SK-N-SH (cell line): ENCODE data around the gene NOD2. TPM values are rescaled to one million over a fixed set of nuclear protein-coding genes. Genes with fewer than 3 reads are reported as not detected.

Experiments used
- CTCF ChIA-PET: fragments of 300-600, 350-600 bp; formaldehyde crosslinking; extraction: SDS; loops from one replicate; lab custom pipeline; 2021; lab: Yijun Ruan, JAX
- POLR2A ChIA-PET: fragments of 350-600 bp; sonication (Branson Sonifier 250); formaldehyde crosslinking; extraction: SDS; loops from one replicate; lab custom pipeline; 2020; ENCODE audit warnings: antibody characterized with exemption, inconsistent platforms; lab: Yijun Ruan, JAX
- DNase-seq: peaks from one replicate; pipeline ENCODE4 v3.0.0; 2012
- H2AFZ ChIP-seq: fragments of 200-600 bp; sonication (generic); 2 replicates; pipeline ENCODE4 v1.8.1; 2016; ENCODE audit warnings: antibody characterized with exemption, mild to moderate bottlenecking, low read depth
- H3F3A ChIP-seq: fragments of 200-600 bp; sonication (generic); replicated peaks from 2 replicates; pipeline ENCODE3; 2016; ENCODE audit warnings: antibody characterized with exemption, mild to moderate bottlenecking; ENCODE audit not compliant: insufficient read depth
- H3K27ac ChIP-seq, 2 experiments: fragments of 200-500 bp in 1 of 2; fragments of 200-600 bp in 1 of 2; sonication (Bioruptor generic) in 1 of 2; sonication (generic), shearing (Covaris generic) in 1 of 2; 2 replicates each; pipeline versions ENCODE4 v1.5.1 to v1.6.1; 2014 to 2016; ENCODE audit warnings: low read depth in 2 of 2, inconsistent platforms in 1 of 2, low read length in 1 of 2, mild to moderate bottlenecking in 1 of 2, mixed read lengths in 1 of 2
- H3K27me3 ChIP-seq: fragments of 200-600 bp; sonication (generic), shearing (Covaris generic); 2 replicates; pipeline ENCODE4 v1.6.1; 2016; ENCODE audit warnings: mixed run types; ENCODE audit not compliant: insufficient read depth
- H3K36me3 ChIP-seq, 2 experiments: fragments of 200-500 bp in 1 of 2; fragments of 200-600 bp in 1 of 2; sonication (Bioruptor generic) in 1 of 2; sonication (generic) in 1 of 2; replicated peaks in 1 of 2; 2 replicates each; pipeline versions ENCODE3 to v1.5.1; 2014 to 2016; ENCODE audit warnings: low read length in 1 of 2, mild to moderate bottlenecking in 1 of 2; ENCODE audit not compliant: insufficient read depth in 2 of 2, control insufficient read depth in 1 of 2
- H3K4me1 ChIP-seq, 2 experiments: fragments of 200-500 bp in 1 of 2; fragments of 200-600 bp in 1 of 2; sonication (Bioruptor generic) in 1 of 2; sonication (generic), shearing (Covaris generic) in 1 of 2; 2 replicates each; pipeline versions ENCODE4 v1.5.1 to v1.6.1; 2014 to 2016; ENCODE audit warnings: low read depth in 1 of 2, low read length in 1 of 2, mixed run types in 1 of 2; ENCODE audit not compliant: insufficient read depth in 2 of 2, control insufficient read depth in 1 of 2
- H3K4me2 ChIP-seq: fragments of 200-600 bp; sonication (generic), shearing (Covaris generic); 2 replicates; pipeline ENCODE4 v1.6.1; 2017; ENCODE audit warnings: mixed run types
- H3K4me3 ChIP-seq, 2 experiments: fragments of 200-500 bp in 1 of 2; fragments of 200-600 bp in 1 of 2; sonication (Bioruptor generic) in 1 of 2; sonication (generic), shearing (Covaris generic) in 1 of 2; 2 replicates each; pipeline versions ENCODE4 v1.5.1 to v1.8.1; 2014 to 2016; ENCODE audit warnings: low read depth in 2 of 2, inconsistent platforms in 1 of 2, low read length in 1 of 2, mild to moderate bottlenecking in 1 of 2, mixed read lengths in 1 of 2, moderate library complexity in 1 of 2
- H3K79me2 ChIP-seq: fragments of 200-600 bp; sonication (generic); 2 replicates; pipeline ENCODE4 v1.8.1; 2017; ENCODE audit warnings: mild to moderate bottlenecking; ENCODE audit not compliant: insufficient read depth
- H3K9ac ChIP-seq: fragments of 200-600 bp; sonication (generic); 2 replicates; pipeline ENCODE4 v1.6.1; 2017; ENCODE audit warnings: mixed run types
- H3K9me2 ChIP-seq: fragments of 200-600 bp; sonication (generic); 2 replicates; pipeline ENCODE4 v1.6.1; 2017; ENCODE audit warnings: mixed run types
- H3K9me3 ChIP-seq: fragments of 200-600 bp; sonication (generic); 2 replicates; pipeline ENCODE4 v1.6.1; 2017; ENCODE audit warnings: mixed run types, mild to moderate bottlenecking, moderate library complexity
- H4K20me1 ChIP-seq: fragments of 200-600 bp; sonication (generic); 2 replicates; pipeline ENCODE4 v1.6.1; 2017; ENCODE audit warnings: mild to moderate bottlenecking, mixed run types; ENCODE audit not compliant: insufficient read depth
- CHD2 ChIP-seq: fragments of 150-350 bp; IDR thresholded peaks from 2 replicates; pipeline ENCODE4 v1.6.1; 2018; ENCODE audit warnings: low read length; ENCODE audit not compliant: partially characterized antibody
- EP300 ChIP-seq, 2 experiments: IDR thresholded peaks; 2 replicates each; pipeline versions ENCODE4 v1.4.0 to v1.6.1; 2012; ENCODE audit warnings: borderline replicate concordance in 1 of 2, low read depth in 1 of 2, low read length in 1 of 2
- EZH2phosphoT487 ChIP-seq: fragments of 200-600 bp; sonication (generic); IDR thresholded peaks from 2 replicates; pipeline ENCODE4 v1.6.1; 2017; ENCODE audit warnings: low read depth, mixed run types, mild to moderate bottlenecking, antibody characterized with exemption, moderate library complexity, borderline replicate concordance
- FOSL2 ChIP-seq: IDR thresholded peaks from 2 replicates; pipeline ENCODE4 v1.4.0; 2012; ENCODE audit warnings: low read depth, mild to moderate bottlenecking, moderate library complexity, borderline replicate concordance
- GABPA ChIP-seq: IDR thresholded peaks from 2 replicates; pipeline ENCODE4 v1.4.0; 2012; ENCODE audit warnings: low read depth, mild to moderate bottlenecking
- GATA2 ChIP-seq: sonication (generic); formaldehyde crosslinking; IDR thresholded peaks from 2 replicates; pipeline ENCODE4 v1.5.0; 2020; ENCODE audit warnings: mild to moderate bottlenecking, missing genetic modification reagents
- JUND ChIP-seq: IDR thresholded peaks from 2 replicates; pipeline ENCODE4 v1.4.0; 2012
- MEF2A ChIP-seq: IDR thresholded peaks from 2 replicates; pipeline ENCODE4 v1.4.0; 2012; ENCODE audit warnings: low read depth, borderline replicate concordance
- PBX3 ChIP-seq: IDR thresholded peaks from 2 replicates; pipeline ENCODE4; 2012
- RCOR1 ChIP-seq: fragments of 150-350 bp; IDR thresholded peaks from 2 replicates; pipeline ENCODE4 v1.6.1; 2017; ENCODE audit warnings: antibody characterized with exemption, low read length
- RFX5 ChIP-seq: IDR thresholded peaks from 2 replicates; pipeline ENCODE4 v1.6.1; 2012; ENCODE audit warnings: mild to moderate bottlenecking, improper control_type of control experiment, low read length
- SIN3A ChIP-seq: IDR thresholded peaks from 2 replicates; pipeline ENCODE4 v1.6.1; 2012; ENCODE audit warnings: low read depth, mild to moderate bottlenecking, low read length, moderate library complexity, borderline replicate concordance
- SMC3 ChIP-seq: IDR thresholded peaks from 2 replicates; pipeline ENCODE4 v1.6.1; 2012; ENCODE audit warnings: low read depth, low read length, improper control_type of control experiment
- ZBTB33 ChIP-seq: IDR thresholded peaks from 2 replicates; pipeline ENCODE4 v1.4.0; 2012; ENCODE audit warnings: low read depth, borderline replicate concordance
- WGBS: methylation state at CpG from one replicate; pipeline ENCODE4 v1.1.6; 2017; ENCODE audit warnings: low lambda C conversion rate; 5-methylcytosine and 5-hydroxymethylcytosine counted together
- polyA plus RNA-seq, 3 experiments: library from polyadenylated mRNA; depleted of rRNA; stranded (reverse); fragments of >200 nt; gene quantifications; 2 replicates each; pipeline ENCODE4 v1.2.3, GENCODE V29; 2012
- TF ChIP-seq, protein P1 (sequence below): IDR thresholded peaks from 2 replicates; pipeline ENCODE4 v1.4.0; 2012; ENCODE audit warnings: low read depth
- TF ChIP-seq, protein P2 (sequence below): IDR thresholded peaks from 2 replicates; pipeline ENCODE4 v1.4.0; 2012; ENCODE audit warnings: low read depth, borderline replicate concordance

NOD2 gene
- polyA plus RNA-seq, 1 of the 3 experiments (the other 2 are of a cell fraction), result not detected

DNA sequence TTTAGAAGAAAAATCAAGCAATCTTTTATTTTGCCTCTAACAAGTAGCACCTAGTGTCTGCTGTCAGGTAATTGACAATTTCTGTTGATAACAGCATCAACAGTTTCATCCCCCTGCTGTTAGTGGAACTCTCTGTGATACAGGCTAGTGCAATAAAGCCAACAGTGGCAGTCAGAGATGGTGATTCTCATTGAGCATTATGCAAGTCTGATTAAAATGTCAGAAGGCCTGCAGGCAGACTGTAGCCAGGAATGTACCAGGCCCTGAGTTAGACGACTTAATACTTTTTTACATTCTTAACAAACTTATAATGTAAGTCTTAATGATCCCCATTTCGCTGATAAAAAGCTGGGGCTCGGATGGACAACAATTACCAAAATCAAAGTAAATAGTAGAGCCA is 63.1 kb downstream of the NOD2 start:
- Histone ChIP-seq H3K4me2 (no peak overlapping the region), H3K36me3 (peaks cover 23 to 47% of the 10 kb centered on the region in 2 experiments), H4K20me1 (no peaks in the 10 kb centered on the region), H3K27ac (no peak overlapping the region), H2AFZ (no peak overlapping the region), H3K9me3 (no peaks in the 10 kb centered on the region), H3K4me3 (no peak overlapping the region), H3K79me2 (peaks cover 3% of the 10 kb centered on the region; the same call in 1 of the 2 replicates), H3K4me1 (no peaks in the 10 kb centered on the region; a peak in 1 of 4 replicates), H3K9me2 (no peaks in the 10 kb centered on the region), H3F3A (no peaks in the 10 kb centered on the region), H3K9ac (no peak overlapping the region), H3K27me3 (no peaks in the 10 kb centered on the region)
- ChIA-PET CTCF (interaction anchor here (1.3 kb wide), 1 partner anchor 50 kb away, joined by 6 read pairs; no protein-coding TSS in a partner anchor), POLR2A (no interaction called here)
- 71% methylated on average over 3 of the region's 3 CpGs for WGBS
- DNase-seq, result no peak
- TF ChIP-seq PBX3 (no peak), RCOR1 (no peak), GABPA (no peak), SMC3 (no peak), CHD2 (no peak), SIN3A (no peak), MEF2A (no peak), RFX5 (no peak), EP300 (IDR thresholded peaks at IDR 0.05; ENCODE audit: borderline replicate concordance in 1 of 2, low read depth in 1 of 2, low read length in 1 of 2) (no peak), EZH2phosphoT487 (no peak), FOSL2 (no peak), GATA2 (CRISPR knock-in tag) (no peak), JUND (no peak), ZBTB33 (no peak)
- TF ChIP-seq, protein P1, sequence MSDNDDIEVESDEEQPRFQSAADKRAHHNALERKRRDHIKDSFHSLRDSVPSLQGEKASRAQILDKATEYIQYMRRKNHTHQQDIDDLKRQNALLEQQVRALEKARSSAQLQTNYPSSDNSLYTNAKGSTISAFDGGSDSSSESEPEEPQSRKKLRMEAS, result no peak
- TF ChIP-seq, protein P2, sequence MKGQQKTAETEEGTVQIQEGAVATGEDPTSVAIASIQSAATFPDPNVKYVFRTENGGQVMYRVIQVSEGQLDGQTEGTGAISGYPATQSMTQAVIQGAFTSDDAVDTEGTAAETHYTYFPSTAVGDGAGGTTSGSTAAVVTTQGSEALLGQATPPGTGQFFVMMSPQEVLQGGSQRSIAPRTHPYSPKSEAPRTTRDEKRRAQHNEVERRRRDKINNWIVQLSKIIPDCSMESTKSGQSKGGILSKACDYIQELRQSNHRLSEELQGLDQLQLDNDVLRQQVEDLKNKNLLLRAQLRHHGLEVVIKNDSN, result no peak
